Activated T-helper 9 cell treated with anti-CD3 and anti-CD28 coated beads, Interleukin-2, amount 50 U/mL, for 16 hours (primary cell): ENCODE data around the gene FARS2.
A peak's percentile ranks its signal among the peaks of the same experiment; 100 is the strongest.

Experiments
- DNase-seq: peaks from one replicate; pipeline ENCODE4 v3.0.0-alpha.2; 2020; ENCODE audit warnings: low read depth

FARS2 gene

DNA sequence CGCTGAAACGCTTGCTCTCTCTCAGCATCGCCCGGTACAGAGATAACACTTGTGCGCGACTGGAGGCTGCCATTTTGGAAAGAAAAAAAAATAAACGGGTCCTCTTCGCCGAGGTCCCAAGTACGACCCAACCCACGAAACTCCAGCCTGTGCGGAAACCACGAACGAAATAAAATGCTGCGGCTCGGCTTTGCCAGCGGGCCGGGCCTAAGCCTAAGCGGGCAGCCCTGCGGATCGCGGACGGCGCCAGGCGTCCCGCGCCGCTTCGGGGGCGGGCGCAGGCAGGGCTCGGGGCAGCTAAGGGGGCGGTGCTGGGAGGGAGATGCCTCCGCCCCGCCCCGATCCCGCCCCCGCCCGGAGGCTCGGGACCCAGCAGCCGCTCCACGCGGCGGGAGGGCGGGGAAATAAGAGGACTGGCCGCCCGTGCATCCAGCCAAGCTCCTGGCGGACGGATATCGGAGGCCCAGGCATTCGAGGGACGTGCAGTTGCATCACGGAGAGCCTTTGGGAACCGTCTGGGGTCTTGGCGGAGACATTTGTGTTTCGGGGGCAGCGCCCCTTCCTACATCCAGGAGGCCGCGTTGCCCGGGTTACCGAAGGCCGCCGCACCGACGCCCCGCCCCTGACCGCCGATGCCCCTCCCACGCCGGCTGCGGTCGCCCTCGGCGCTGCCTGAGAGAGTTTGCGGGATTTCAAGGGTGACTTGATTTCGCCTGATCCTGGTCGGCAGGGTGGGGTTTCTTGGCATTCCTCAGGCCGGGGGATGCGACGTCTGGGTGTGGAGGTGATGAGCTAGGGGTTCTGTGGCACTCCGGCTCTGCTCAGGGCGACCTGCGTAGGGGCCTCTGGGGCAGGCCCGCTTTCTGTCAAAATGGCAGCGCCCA lies at the start of gene FARS2, which contains the start of gene LYRM4:
FARS2 (plus strand) TSS at position 853 of the 884 bp plus-strand sequence.
LYRM4 (minus strand) TSS at position 290 of the 884 bp plus-strand sequence; CDS start at position 73, 217 bp downstream.
- peak; percentile 85 for DNase-seq

DNA sequence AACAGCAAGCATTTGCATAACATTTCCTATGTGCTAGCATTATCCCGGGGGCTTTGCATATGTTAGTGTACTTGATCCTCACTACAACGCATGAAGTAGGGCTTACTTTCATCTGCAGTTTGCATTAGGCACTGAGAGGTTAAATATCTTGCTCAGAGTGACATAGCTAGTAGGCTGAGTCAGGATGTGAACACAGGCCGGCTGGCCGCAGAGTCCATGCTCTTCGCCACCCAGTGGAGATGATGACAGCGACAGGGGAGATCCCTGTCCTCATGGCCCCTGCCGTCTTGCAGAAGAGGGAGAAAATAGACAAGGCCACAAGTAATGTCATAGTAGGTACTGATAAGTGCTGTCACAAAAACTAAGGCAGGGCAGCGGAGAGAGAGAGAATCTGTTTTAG lies 47.5 kb upstream of the FARS2 start:
- DNase-seq, result no peak

DNA sequence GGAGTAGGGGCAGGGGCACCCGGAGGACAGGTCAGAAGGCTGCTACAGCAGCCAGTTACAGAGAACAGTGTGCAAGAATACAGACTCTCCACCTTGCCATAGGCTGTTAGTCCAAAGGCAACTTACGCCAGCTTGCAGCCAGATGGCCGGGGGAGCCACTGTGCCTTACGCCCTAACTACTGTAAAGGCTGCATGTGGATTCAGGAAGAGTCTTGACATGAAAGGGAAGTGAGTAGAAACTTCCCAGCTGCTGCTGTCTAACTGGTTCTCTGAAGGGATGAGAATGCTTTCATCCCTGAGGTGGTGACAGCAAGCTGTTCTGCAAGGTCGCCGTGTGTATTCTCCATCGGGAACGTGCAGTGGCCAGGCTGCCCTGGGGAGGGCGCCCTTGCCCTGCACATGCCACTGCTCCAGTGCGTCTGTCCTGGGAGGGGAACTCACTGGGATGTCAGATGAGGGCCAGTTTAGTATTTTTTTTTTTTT lies 46.7 kb upstream of the FARS2 start:
- DNase-seq, result no peak

DNA sequence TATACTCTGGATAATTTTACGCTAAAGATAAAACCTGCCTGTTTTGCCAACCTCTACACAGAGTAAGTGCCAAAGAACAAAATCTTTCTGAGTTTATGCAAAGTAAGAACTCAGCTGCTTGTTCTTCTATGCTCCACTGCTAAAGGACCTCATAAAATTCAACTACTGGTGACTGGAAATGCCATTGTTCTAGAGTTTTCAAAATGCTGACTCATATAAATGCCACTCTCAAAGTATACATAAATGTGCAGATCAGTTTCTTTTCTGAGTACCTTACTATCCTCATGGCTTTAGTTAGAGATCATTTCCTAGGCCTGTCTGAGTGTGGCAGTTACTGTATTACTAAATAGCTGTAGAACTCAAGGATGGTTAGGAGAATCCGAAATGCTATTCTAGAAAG lies 46.2 kb upstream of the FARS2 start:
- no peak for DNase-seq

DNA sequence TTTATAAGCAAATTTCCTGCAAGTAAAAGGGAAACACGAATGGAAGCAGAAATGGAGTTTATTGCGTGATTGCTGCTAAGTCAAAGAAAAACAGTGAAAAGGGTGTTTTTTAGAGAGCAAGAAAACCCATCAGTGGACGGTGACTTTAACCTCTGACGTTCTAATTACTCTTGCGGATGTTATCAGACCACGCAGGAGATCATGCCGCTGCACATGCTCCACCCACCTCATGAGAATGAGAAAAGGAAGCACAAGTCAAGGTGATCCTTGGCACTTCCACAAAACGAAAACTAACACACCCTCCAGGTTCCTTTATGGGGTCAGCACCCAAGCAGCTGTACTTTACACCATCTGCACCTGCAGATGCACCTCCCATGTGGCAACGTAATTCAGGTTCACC lies 45.5 kb upstream of the FARS2 start:
- no peak for DNase-seq

DNA sequence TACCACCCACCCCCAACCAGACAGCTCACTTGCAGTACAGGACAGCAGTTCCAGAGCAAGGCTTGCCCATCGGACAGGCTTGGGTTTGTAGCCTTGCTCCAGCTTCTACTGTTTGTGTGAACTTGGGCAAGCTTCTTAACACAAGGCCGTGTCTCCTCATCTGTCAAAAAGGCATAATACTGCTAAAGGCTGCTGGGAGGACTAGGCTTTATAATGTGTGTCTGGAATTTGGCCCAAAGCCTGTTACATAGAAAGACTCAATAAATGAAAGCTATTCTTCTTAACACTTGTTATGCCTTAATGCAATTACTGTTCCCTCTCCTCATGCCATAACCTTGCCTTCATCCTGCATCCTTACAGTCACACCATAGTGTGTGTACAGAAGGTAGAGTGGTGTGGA lies 44.0 kb upstream of the FARS2 start:
- DNase-seq, result no peak

DNA sequence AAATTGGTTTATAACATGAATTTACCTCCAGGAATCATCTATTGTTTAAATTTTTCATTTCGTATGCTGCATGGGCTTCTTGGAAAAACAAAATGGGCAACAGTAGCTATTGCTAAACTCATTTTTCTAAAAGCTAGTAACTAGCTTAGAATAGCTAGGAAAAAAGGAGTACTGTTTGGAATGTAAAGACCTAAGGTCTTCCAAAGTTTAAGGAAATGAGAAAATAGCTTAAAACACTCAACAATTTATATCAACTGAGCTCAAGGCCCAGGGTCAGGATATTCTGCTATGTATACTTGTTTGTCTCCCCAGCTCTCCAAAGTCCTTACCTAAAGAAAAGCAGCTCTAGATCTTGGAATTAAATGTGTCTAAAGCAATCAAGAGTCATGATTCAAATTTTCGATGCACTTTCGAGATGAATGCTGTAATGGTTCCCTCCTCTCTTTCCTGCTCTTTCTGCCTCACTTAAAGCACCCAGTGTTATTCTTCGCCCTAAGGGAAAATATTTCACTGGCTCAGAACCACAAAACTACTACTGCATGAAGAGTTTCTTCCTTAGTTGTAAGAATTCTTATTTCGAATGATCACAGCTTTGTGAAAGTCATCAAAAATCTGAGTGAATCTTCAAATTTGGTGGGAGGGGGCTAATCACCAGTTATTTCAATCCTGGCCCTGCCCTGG lies 42.2 kb upstream of the FARS2 start:
- no peak for DNase-seq

DNA sequence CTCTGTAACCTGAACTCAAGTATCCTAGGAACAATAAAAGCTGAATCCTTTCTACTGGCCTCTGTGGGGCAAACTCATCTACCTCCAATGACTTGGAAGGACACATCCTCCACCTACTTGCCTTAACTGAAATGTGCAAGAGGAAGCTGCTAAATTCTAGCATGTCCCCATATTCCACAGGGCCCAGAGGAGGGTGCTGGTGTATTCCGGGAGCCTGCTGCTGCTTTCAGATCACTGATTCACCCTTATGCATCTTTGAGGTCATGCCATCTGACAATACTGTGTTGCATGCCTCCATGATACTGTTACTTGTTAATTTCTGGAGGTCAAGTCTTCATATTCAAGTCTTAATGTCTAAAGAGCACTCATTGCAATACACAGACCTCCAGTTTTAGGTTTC lies 40.9 kb upstream of the FARS2 start:
- no peak for DNase-seq

DNA sequence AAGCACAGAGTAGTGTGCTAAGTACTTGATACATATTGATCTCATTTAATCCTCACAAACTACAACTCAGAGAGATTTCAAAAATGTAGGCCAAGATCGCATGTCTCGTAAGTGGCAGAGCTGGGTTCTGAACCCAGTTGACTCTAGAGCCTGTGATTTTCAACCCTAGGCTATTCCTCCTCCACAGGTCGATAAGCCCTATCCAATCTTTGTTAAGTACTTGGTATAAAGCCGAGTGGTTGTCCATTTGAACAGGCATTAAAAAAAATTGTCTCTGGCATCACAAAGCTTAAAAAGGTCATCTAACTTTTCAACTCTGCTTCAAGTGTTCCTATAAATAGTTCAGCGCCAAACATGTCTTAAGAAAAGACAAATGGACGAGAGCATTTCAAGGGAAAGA lies 38.0 kb upstream of the FARS2 start:
- no peak for DNase-seq

DNA sequence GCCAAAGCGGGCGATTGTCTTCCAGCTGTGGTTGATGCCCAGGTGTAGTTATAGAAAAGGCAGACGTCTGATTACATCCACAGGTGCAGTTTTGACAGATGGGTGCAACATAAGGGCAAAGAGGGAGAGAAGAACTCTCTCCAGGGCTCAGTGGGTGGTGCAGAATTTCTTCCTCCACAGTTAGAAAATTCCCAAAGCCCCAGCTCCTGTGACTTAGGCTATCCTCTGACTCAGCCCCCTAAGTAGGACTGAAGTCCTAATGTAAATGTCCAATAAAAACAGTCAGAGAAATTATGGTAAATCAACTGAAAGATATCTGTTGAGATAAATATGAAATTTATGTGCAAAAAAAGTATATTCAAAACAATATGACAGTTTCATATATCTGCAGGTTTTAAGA lies 32.0 kb upstream of the FARS2 start:
- no peak for DNase-seq

DNA sequence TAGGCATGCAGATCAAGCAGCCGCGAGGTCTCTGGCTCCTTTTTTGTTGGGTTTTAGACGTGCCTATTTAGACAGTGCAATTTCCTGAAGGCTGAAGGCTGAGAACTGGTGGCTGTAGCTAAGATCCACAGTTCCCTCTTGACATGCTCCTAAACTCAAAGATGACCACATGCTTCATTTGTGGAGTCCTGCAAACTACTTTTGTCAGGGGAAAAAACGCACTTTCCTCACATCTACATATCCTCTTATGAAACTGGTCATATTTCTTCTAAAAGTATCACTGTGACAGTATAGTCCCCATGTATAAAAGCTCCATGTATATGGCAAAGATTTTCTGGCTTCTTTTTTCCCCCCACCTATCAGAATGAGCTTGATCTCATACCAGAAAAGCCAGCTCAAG lies 31.2 kb upstream of the FARS2 start:
- DNase-seq, result no peak

DNA sequence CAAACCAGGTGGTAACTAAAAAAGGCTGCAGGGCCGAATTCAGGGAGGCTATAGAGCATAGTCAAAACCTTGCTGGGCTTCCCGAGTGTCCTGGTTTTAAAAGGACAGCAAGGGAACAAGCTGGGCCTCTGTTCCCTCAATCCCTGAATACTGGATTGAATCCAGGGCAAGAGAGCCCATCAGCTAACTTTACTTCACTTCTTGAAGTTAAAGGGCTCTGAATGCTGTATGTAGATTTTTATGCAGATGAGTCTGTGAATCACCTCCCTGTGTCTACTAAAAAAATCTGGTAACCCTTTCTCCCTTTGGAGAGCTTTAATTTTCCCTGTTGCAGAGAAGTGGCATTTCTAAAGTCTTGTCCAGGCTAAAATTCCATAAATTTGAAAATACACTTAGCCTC lies 30.0 kb upstream of the FARS2 start:
- DNase-seq, result no peak

DNA sequence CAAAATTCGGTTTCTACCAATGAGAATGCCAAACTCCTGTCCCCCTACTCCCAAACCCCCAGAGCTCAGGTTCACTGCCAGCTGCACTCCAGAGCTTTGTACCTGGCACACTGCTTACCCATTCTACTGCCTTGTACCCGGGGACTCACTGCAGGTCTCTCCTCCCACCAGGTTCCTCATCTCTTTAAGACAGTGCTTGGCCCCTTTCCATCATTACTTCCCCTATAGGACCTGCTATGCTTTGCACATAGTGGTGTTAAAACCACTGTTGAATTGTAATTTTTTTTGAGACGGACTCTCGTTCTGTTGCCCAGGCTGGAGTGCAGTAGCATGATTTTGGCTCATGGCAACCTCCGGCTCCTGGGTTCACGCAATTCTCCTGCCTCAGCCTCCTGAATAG lies 26.4 kb upstream of the FARS2 start:
- DNase-seq, result no peak

DNA sequence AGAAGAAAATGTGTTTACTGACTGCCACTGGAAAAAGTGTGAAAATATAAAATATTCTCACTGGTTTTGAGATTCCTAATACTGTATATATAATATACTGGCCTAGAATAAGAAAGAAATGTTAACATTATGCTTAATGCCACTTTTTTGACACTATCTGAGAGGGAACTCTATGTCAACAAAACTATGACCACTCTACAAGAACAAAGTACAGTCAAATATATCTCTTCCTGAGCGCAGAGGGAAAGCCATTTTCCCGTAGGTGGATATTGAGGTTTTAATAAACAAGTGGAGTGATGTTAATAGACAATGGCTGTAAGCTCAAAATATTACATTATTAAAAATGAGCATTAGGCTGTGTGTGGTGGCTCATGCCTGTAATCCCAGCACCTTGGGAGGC lies 25.5 kb upstream of the FARS2 start:
- no peak for DNase-seq

DNA sequence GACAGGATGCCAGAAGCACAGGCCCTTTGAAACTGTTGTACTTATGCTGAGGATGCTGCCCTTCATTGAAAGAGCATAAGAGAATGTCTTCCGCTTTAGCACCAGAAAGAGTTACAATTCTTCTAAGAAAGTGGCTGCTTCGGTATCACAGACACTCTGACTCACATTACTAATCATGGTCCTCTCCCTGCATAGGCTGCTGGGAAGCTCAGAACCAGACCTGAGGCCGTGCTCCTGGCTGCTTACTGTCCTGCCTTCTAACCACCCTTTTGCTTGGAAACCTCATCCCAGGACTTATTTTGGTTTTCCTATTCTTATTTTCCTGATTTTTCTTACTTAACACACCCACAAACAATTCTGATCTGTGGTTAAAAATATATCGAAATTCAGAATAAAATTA lies 23.5 kb upstream of the FARS2 start:
- DNase-seq, result no peak

DNA sequence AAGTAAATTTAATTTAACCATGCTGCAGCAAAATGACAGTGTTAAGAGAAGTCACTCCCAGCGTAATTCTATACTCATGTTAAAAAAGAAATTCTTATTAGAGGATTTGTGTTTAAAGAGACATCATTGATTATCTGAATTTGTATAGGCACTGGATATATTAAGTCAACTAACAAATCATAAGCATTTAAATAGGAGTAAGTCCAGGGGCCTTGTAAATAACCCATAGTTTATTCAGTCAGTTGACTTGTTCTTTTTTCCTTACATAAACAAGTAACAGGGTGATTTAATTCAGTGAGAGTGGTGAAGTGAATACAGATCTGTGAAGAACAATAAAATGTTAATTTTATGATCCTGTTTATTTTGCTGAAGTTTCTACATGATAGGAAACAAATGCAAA lies 23.0 kb upstream of the FARS2 start:
- DNase-seq, result no peak

DNA sequence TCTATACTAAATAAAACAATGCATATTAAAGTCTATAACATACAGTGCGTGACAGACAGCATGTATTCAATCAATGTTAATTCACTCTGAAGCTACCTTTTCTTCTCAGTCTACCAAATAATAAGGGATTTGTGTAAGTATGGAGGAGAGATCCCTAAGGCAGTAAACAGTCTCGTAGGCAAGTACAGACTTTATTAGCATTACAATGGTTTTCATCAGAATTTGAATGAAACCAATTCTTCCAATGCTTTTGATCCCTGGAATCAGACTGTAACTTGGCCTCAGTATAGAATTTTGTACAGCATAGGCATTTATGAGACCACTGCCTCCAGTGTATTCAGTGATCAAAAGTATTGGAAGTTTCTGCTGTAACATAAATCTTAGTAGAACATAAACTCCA lies 20.1 kb upstream of the FARS2 start:
- no peak for DNase-seq

DNA sequence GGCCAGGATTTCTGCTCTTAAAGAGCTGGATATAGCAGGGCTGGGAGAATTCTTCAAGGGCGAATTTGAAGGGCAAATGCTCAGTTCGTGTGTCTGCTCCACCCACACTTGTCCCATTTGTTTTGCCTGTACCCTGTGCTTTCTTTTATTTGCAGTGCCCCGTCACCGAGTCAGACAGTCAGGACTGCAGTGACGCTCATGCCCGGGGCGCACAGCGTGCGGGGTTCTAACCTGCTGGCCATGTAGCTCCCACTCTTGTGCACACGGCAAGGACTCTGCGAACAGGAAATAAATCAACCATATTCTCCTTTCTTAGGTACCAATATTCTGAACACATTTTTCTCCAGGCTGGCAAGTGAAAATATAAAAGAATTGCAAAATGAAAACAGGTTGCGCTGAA lies 18.2 kb upstream of the FARS2 start:
- no peak for DNase-seq

DNA sequence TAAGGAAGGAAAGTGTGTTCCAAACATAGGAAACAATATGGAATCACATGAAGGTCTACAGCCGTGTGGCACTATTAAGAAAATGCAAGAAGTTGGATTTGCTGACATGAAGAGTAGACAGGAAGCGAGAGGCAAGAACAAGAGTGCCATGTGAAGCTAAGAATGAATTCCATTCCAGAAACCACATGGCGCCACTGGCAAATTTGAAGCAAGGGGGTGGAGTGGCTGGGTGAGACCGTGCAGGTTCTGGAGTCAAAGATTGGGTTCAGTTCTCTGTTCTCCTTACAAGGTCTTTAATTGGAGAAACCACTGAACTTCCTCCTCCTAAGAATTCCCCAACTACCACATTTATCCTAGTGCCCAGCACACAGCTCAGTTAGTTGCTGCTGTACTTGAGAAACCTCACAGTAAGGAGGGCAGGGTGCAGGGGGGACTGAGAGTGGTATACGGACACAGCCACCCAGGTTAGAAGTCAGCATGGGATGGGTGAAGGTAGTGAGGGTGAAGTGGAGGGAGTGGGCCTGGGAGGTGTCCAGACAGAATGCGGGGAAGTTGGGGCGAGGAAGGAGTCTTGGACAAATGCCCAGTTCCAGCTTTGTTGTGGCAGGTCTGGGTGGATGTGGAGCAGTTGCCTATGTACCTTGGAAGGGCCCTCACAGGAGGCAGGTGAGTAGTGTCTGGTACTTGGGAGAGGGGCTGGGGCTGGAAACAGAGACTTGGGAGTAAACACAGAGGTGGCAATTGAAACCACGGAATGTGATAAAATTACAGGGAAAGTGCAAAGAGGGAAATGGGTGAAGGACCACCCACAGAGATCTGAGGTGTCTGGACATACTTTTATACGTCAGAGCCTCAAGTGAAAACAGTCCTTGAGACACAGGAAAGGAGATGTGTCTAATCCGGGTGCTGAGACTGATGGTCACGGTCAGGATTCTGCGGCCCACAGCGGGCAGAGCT lies 14.9 kb upstream of the FARS2 start:
- no peak for DNase-seq

DNA sequence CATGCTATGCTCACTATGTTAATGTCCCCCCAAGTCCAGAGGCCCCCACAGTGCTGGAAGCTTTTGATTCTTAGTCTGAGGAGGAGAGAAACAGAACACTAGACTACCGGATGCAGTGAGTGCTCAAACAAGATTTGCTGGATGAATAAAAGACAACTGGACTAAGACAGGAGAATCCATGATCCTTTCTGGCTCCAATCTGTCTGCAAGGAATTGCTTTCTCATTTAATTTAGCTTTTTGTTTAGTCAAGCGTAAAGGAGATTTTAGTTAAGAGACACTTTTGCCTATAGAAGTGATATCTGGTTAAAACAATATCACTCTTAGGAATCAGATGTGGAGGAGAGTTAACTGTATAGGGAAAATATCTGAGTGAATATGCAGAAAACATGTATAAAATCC lies 14.1 kb upstream of the FARS2 start:
- no peak for DNase-seq

DNA sequence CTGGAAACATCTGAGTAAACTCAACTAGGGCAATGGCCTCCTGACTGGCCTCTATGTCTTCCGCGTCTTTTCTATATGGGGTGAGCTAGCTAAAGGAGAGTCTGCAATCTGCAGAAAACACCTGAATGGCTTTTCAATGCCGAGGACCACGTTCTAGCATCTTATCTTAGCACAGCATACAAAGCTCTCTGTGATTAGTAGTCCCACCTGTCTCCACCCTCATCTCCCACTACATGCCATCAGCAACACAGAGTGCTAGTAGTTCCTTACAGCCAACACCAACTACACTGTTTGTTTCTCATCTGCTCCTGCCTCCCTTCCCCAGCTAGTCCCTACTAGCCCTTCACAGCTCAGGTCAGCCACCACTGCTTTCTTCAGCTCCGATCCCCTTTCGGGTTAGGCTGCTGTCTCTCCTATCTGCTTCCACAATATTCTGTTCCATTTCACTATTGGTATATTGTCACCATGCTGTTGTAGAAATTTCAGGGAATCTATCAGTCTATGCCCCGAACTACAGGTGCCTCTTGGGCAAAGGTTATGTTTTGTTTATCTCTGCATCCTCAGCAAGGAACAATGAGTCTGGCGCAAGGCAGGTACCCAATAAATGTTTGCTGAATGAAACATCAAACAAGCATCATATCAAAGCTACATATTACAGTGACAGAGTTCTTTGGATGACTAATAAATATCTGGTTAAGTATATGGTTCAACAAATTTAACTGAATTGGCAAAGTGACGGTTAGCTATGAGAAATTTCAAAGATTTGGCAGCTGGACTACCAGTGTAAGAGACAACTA lies 12.8 kb upstream of the FARS2 start:
- no peak for DNase-seq
